Right lobe of liver (tissue), 4 donors: ENCODE data around the gene EEFSEC.

ENCODE experiments used
- CTCF ChIP-seq, 4 donors: fragments of 200-600 bp in 3 of 4; fragments of 450-650 bp in 1 of 4; IDR thresholded peaks; one replicate each; pipeline versions ENCODE4 v1.5.1 to v1.8.0; 2016 to 2022; ENCODE audit warnings: antibody characterized with exemption in 4 of 4, mild to moderate bottlenecking in 2 of 4
- POLR2A ChIP-seq: fragments of 450-650 bp; IDR thresholded peaks from one replicate; pipeline ENCODE4 v1.6.1; 2017; ENCODE audit warnings: antibody characterized with exemption, mild to moderate bottlenecking
- donor health status: DM: no; HTN: no; CAD: no.
- donor health status: DM: no; HTN: no; CAD: no.
- donor health status: DM: no; HTN: yes; CAD: no.

- no peak for TF ChIP-seq CTCF (IDR thresholded peaks at IDR 0.05)
- no peak for TF ChIP-seq POLR2A
Observed at GRCh38 chr3:128278130-128278529, 124.8 kb downstream of the EEFSEC start.
